ENCODE data around the gene LRCH1.

- TF ChIP-seq FOXK2 (IDR thresholded peaks at IDR 0.05) (no peak), TARDBP (IDR thresholded peaks at IDR 0.05) (no peak), SUZ12 (IDR thresholded peaks at IDR 0.05) (no peak), FOXA1 (IDR thresholded peaks at IDR 0.05) (no peak), HDGF (IDR thresholded peaks at IDR 0.05; ENCODE audit: borderline replicate concordance) (no peak), NFRKB (IDR thresholded peaks at IDR 0.05) (no peak), ARNT (IDR thresholded peaks at IDR 0.05) (no peak), SP1 (IDR thresholded peaks at IDR 0.05) (no peak), BHLHE40 (IDR thresholded peaks at IDR 0.05; ENCODE audit: borderline replicate concordance) (no peak)
Measured at GRCh38 chr13:46565808-46566750, 13.1 kb downstream of the LRCH1 start.

Data from HEK293T (cell line).